HepG2 (cell line): ENCODE results near the gene USP30.

Experiments
- CTCF ChIP-seq: sonication (generic); formaldehyde crosslinking; IDR thresholded peaks from 2 replicates; pipeline ENCODE4 v1.5.0; 2020; ENCODE audit warnings: mild to moderate bottlenecking, missing genetic modification reagents, moderate library complexity
- DMTF1 ChIP-seq: sonication (generic); formaldehyde crosslinking; IDR thresholded peaks from 2 replicates; pipeline ENCODE4 v1.4.0; 2020; ENCODE audit warnings: mild to moderate bottlenecking, missing genetic modification reagents
- FOXM1 ChIP-seq: sonication (generic); formaldehyde crosslinking; IDR thresholded peaks from 2 replicates; pipeline ENCODE4 v1.5.0; 2020; ENCODE audit warnings: missing genetic modification reagents
- PHF21A ChIP-seq: sonication (generic); formaldehyde crosslinking; IDR thresholded peaks from 2 replicates; pipeline ENCODE4 v1.5.0; 2020; ENCODE audit warnings: mild to moderate bottlenecking, missing genetic modification reagents
- RAD21 ChIP-seq: fragments of 450-650 bp; formaldehyde crosslinking; IDR thresholded peaks from 2 replicates; pipeline ENCODE4 v1.5.0; 2020; ENCODE audit warnings: mild to moderate bottlenecking
- SAFB2 ChIP-seq: sonication (generic); formaldehyde crosslinking; IDR thresholded peaks from 2 replicates; pipeline ENCODE4 v1.5.1; 2020; ENCODE audit warnings: missing genetic modification reagents, low read depth, mild to moderate bottlenecking, borderline replicate concordance
- SMARCE1 ChIP-seq: fragments of 450-650 bp; IDR thresholded peaks from 2 replicates; pipeline ENCODE4 v1.6.1; 2017; ENCODE audit warnings: borderline replicate concordance
- TCF12 ChIP-seq, 2 experiments: fragments of 450-650 bp in 1 of 2; sonication (generic) in 1 of 2; formaldehyde crosslinking in 1 of 2; IDR thresholded peaks; 2 replicates each; pipeline versions ENCODE4 v1.6.1 to v1.8.0; 2017 to 2022; ENCODE audit warnings: antibody characterized with exemption in 1 of 2, mild to moderate bottlenecking in 1 of 2, missing genetic modification reagents in 1 of 2, moderate library complexity in 1 of 2
- THAP11 ChIP-seq: IDR thresholded peaks from 2 replicates; pipeline ENCODE4 v1.6.1; 2016; ENCODE audit warnings: missing biosample characterization, missing genetic modification reagents
- THYN1 ChIP-seq: sonication (generic); formaldehyde crosslinking; IDR thresholded peaks from 2 replicates; pipeline ENCODE4 v1.8.1; 2023; ENCODE audit warnings: low read depth, mild to moderate bottlenecking, moderate library complexity, missing genetic modification reagents, borderline replicate concordance
- ZNF124 ChIP-seq: sonication (generic); formaldehyde crosslinking; IDR thresholded peaks from 2 replicates; pipeline ENCODE4 v1.4.0; 2020; ENCODE audit warnings: missing genetic modification reagents
- ZNF343 ChIP-seq: sonication (generic); formaldehyde crosslinking; IDR thresholded peaks from 2 replicates; pipeline ENCODE4 v1.4.0; 2020; ENCODE audit warnings: mild to moderate bottlenecking, missing genetic modification reagents

- TF ChIP-seq SAFB2 (no peak), ZNF343 (no peak), SMARCE1 (no peak), CTCF (CRISPR knock-in tag) (no peak), RAD21 (no peak), DMTF1 (no peak), THAP11 (CRISPR knock-in tag) (no peak), ZNF124 (CRISPR knock-in tag) (no peak), PHF21A (CRISPR knock-in tag) (no peak), FOXM1 (CRISPR knock-in tag) (no peak), THYN1 (no peak), TCF12 (IDR thresholded peaks at IDR 0.05) (no peak), TCF12 (CRISPR knock-in tag; IDR thresholded peaks at IDR 0.05) (no peak)
Observed at GRCh38 chr12:109033239-109034196, 18.9 kb upstream of the USP30 start.
